SH-SY5Y (cell line): Measurements from ENCODE around the gene SLC25A13.

Experiments used
- GATA2 ChIP-seq: IDR thresholded peaks from 2 replicates; pipeline ENCODE4 v1.6.1; 2011; ENCODE audit warnings: mild to moderate bottlenecking, low read depth, low read length
- GATA3 ChIP-seq: IDR thresholded peaks from 2 replicates; pipeline ENCODE4 v1.6.1; 2011; ENCODE audit warnings: low read depth, mild to moderate bottlenecking, low read length, moderate library complexity

- TF ChIP-seq GATA2 (no peak), GATA3 (no peak)
These were observed 119.8 kb downstream of the SLC25A13 start for GRCh38 chr7:96202102-96202501.
